Epithelial cell of prostate (primary cell): ENCODE results near the gene OR2W1.

Source experiments
- DNase-seq: peaks from one replicate; pipeline ENCODE4 v3.0.0-alpha.2; 2011; ENCODE audit warnings: low read depth, low spot score
- H3K27ac ChIP-seq: fragments of 450-650 bp; 2 replicates; pipeline ENCODE4 v1.5.1; 2017; ENCODE audit warnings: mild to moderate bottlenecking

OR2W1 gene

GRCh38 chr6:29005183-29005885, 39.6 kb downstream of the OR2W1 start, which contains the start of gene ZNF311:
Gene ZNF311, minus strand, starts transcription at chr6:29005315. Its CDS starts 1,361 bp downstream, at chr6:29003954.
- H3K27ac ChIP-seq = peak within 1 kb of the TSS; percentile 30
- DNase-seq = no peak

DNA sequence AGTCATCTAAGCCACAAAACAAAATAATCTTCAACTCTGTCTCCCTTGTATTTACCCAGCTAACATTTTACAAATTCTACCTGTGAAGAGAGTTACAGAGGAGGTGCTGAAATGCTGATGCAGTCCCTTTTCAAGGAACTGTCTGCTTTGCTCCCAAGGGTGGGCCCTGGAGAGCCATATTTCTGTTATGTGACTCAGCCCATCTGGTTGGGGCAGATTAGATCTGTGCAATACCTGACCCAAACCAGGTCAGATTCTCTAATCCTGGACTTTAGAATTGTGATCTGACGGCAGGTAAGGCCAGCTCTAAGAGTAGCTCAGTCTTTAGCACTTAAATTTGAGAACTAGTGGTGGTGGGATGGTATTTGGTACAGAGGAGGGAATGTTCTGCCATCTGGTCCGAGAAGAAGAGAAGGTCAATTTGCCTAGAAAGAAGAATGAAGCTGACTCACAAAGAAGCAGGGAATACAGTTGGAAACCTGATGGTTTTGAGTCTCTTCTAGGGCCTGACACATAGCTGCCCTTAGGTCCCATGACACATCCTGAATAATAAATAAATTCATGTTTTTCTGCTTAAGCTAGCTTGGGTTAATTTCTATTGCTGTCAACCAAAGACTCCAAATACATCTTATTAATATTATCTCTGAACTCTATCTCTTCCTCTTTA, 48.0 kb downstream of the OR2W1 start:
- no peak overlapping the region for H3K27ac ChIP-seq
- no peak for DNase-seq

DNA sequence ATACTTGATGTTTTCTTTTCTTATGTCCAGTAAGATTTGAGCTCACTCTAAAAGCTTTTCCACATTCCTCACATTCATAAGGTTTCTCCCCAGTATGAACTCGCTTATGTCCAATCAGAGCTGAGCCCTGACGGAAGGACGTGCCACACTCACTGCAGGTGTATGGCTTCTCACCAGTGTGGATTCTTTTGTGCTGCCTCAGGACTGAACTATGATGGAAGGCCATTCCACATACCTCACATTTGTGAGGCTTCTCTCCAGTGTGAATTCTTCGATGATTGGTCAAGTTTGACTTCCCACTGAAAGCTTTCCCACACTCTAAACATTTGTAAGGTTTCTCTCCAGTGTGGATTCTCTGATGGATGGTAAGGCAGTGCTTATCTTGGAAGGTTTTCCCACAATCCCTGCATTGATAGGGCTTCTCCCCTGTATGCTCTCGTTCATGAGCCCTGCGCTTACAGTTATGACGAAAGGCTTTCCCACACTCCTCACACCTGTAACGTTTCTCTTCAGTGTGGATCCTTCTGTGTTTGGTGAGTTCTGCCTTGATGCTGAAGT, 49.8 kb downstream of the OR2W1 start:
- DNase-seq = no peak
- H3K27ac ChIP-seq = no peak overlapping the region
